ENCODE data around the gene POU4F3. TPM values are rescaled to one million over a fixed set of nuclear protein-coding genes. Genes with fewer than 3 reads are reported as not detected.

Gene POU4F3
- total RNA-seq, 1 experiment from 2014 or later = not detected

GRCh38 chr5:146327989-146328388, 10.7 kb upstream of the POU4F3 start:
- H3K9me3 Mint-ChIP-seq = no peaks in the 10 kb centered on the region
- ChIA-PET POLR2A (no interaction called here), CTCF (no interaction called here)
- DNase-seq (ENCODE audit: low spot score) = no peak
- H3K4me1 Mint-ChIP-seq = peaks cover 13% of the 10 kb centered on the region
- no peak overlapping the region for H3K27ac Mint-ChIP-seq
- no peak overlapping the region for H3K4me3 Mint-ChIP-seq
- no peak for ATAC-seq
- no peaks in the 10 kb centered on the region for H3K36me3 Mint-ChIP-seq
- peaks cover 40% of the 10 kb centered on the region for H3K27me3 Mint-ChIP-seq (ENCODE audit: low read depth)
- no peak for TF ChIP-seq SMAD3 (CRISPR knock-in tag; IDR thresholded peaks at IDR 0.05; ENCODE audit: borderline replicate concordance)

GRCh38 chr5:146329697-146330096, 8.9 kb upstream of the POU4F3 start:
- Mint-ChIP-seq H3K36me3 (no peaks in the 10 kb centered on the region), H3K4me1 (peaks cover 23% of the 10 kb centered on the region), H3K4me3 (no peak overlapping the region), H3K9me3 (no peaks in the 10 kb centered on the region), H3K27me3 (ENCODE audit: low read depth) (peaks cover 57% of the 10 kb centered on the region), H3K27ac (no peak overlapping the region)
- ATAC-seq (no peak), DNase-seq (ENCODE audit: low spot score) (no peak)
- no peak for TF ChIP-seq MAX (CRISPR knock-in tag; IDR thresholded peaks at IDR 0.05)
- no peak for TF ChIP-seq ELF4 (CRISPR knock-in tag; IDR thresholded peaks at IDR 0.05; ENCODE audit: low read depth)
- no peak for TF ChIP-seq PREB (CRISPR knock-in tag; IDR thresholded peaks at IDR 0.05; ENCODE audit: borderline replicate concordance)
- no peak for TF ChIP-seq ERG (CRISPR knock-in tag; IDR thresholded peaks at IDR 0.05)
- no peak for TF ChIP-seq NR1H2 (CRISPR knock-in tag; IDR thresholded peaks at IDR 0.05)
- TF ChIP-seq NR3C1 (CRISPR knock-in tag; conservative IDR thresholded peaks at IDR 0.05; ENCODE audit: low read depth) = no peak
- no peak for TF ChIP-seq EMX1 (CRISPR knock-in tag; IDR thresholded peaks at IDR 0.05)
- TF ChIP-seq GTF2I (CRISPR knock-in tag; conservative IDR thresholded peaks at IDR 0.05) = no peak
- no peak for TF ChIP-seq FOXJ3 (CRISPR knock-in tag; IDR thresholded peaks at IDR 0.05; ENCODE audit: borderline replicate concordance)
- no peak for TF ChIP-seq MLX (CRISPR knock-in tag; IDR thresholded peaks at IDR 0.05)
- TF ChIP-seq CDX4 (CRISPR knock-in tag; IDR thresholded peaks at IDR 0.05; ENCODE audit: borderline replicate concordance) = no peak
- TF ChIP-seq RELA (CRISPR knock-in tag; IDR thresholded peaks at IDR 0.05; ENCODE audit: borderline replicate concordance) = no peak
- no peak for TF ChIP-seq CREB1 (CRISPR knock-in tag; IDR thresholded peaks at IDR 0.05)
- no peak for TF ChIP-seq ZBTB21 (CRISPR knock-in tag; IDR thresholded peaks at IDR 0.05; ENCODE audit: borderline replicate concordance)
- TF ChIP-seq ZNF263 (CRISPR knock-in tag; IDR thresholded peaks at IDR 0.05; ENCODE audit: low read depth) = no peak
- no peak for TF ChIP-seq ARID4B (CRISPR knock-in tag; IDR thresholded peaks at IDR 0.05; ENCODE audit: borderline replicate concordance)
- TF ChIP-seq ATF2 (CRISPR knock-in tag; IDR thresholded peaks at IDR 0.05; ENCODE audit: borderline replicate concordance, low read depth) = no peak
- no peak for TF ChIP-seq HMGA2 (CRISPR knock-in tag; IDR thresholded peaks at IDR 0.05)
- ChIA-PET POLR2A (no interaction called here), CTCF (no interaction called here)

Data from WTC11 (cell line).